ENCODE measurements around the gene GLRX3. TPM values are rescaled to one million over a fixed set of nuclear protein-coding genes. Genes with fewer than 3 reads are reported as not detected.
A peak's percentile ranks its signal among the peaks of the same experiment; 100 is the strongest.

GLRX3 gene
- total and polyA plus RNA-seq, 2 of the 13 experiments (the other 11 are each of a cell fraction or from before 2014, with no cell fraction given), result 91.4 to 135 TPM

GRCh38 chr10:130190055-130190736 lies 54.0 kb downstream of the GLRX3 start (continued):
- TF ChIP-seq CHD2 (IDR thresholded peaks at IDR 0.05; ENCODE audit: low read depth, low read length) (no peak), SKI (IDR thresholded peaks at IDR 0.05; ENCODE audit: partially characterized antibody) (peak; percentile 15), SALL1 (CRISPR knock-in tag; IDR thresholded peaks at IDR 0.05) (peak; percentile 70; the same call in 1 of the 2 replicates), MYPOP (CRISPR knock-in tag; IDR thresholded peaks at IDR 0.05) (no peak), CBX1 (IDR thresholded peaks at IDR 0.05; ENCODE audit: low read depth) (peak; percentile 66), ZNF652 (CRISPR knock-in tag; IDR thresholded peaks at IDR 0.05; ENCODE audit: borderline replicate concordance, low read depth) (no peak), ZKSCAN5 (CRISPR knock-in tag; IDR thresholded peaks at IDR 0.05) (no peak), ZNF746 (CRISPR knock-in tag; IDR thresholded peaks at IDR 0.05) (no peak; the same call in 1 of the 2 replicates), ZNF275 (CRISPR knock-in tag; IDR thresholded peaks at IDR 0.05; ENCODE audit: borderline replicate concordance) (no peak), HOXD1 (CRISPR knock-in tag; IDR thresholded peaks at IDR 0.05) (0 out of 2 replicates have a peak, but pooled peaks have one; percentile 49), ZNF737 (CRISPR knock-in tag; IDR thresholded peaks at IDR 0.05; ENCODE audit: borderline replicate concordance) (no peak), ZNF124 (CRISPR knock-in tag; IDR thresholded peaks at IDR 0.05) (no peak), USF2 (IDR thresholded peaks at IDR 0.05; ENCODE audit: low read depth, low read length) (no peak), USF2 (CRISPR knock-in tag; IDR thresholded peaks at IDR 0.05; ENCODE audit: borderline replicate concordance) (no peak), HNRNPLL (IDR thresholded peaks at IDR 0.05; ENCODE audit: low read depth, low read length, poor library complexity, severe bottlenecking) (peak; percentile 90), CBX5 (CRISPR knock-in tag; IDR thresholded peaks at IDR 0.05; ENCODE audit: borderline replicate concordance) (no peak), MLX (CRISPR knock-in tag; IDR thresholded peaks at IDR 0.05) (no peak), SRY (CRISPR knock-in tag; IDR thresholded peaks at IDR 0.05) (0 out of 2 replicates have a peak, but pooled peaks have one; percentile 77), ZFY (CRISPR knock-in tag; IDR thresholded peaks at IDR 0.05) (peak; percentile 80), HOXA9 (CRISPR knock-in tag; IDR thresholded peaks at IDR 0.05; ENCODE audit: borderline replicate concordance) (peak; percentile 86; the same call in 1 of the 2 replicates), SOX5 (CRISPR knock-in tag; IDR thresholded peaks at IDR 0.05; ENCODE audit: borderline replicate concordance) (0 out of 2 replicates have a peak, but pooled peaks have one; percentile 12), ZBTB4 (CRISPR knock-in tag; IDR thresholded peaks at IDR 0.05; ENCODE audit: borderline replicate concordance) (no peak), ZNF644 (CRISPR knock-in tag; IDR thresholded peaks at IDR 0.05; ENCODE audit: low read depth) (no peak)

All from HepG2 (cell line).